H1 (cell line): ENCODE results near the gene TLL1. TPM values are rescaled to one million over a fixed set of nuclear protein-coding genes. Genes with fewer than 3 reads are reported as not detected.

Experiments used
- polyA plus RNA-seq, 7 experiments: library from polyadenylated mRNA; depleted of rRNA in 3 of 7; stranded (reverse) in 5 of 7; unstranded in 2 of 7; fragments of >200 nt in 5 of 7; fragments of 200-250 nt in 2 of 7; gene quantifications; 1 replicate in 5 of 7; 2 replicates in 1 of 7; 4 replicates in 1 of 7; pipeline versions ENCODE4 v1.2.1 to v1.2.3, GENCODE V29; 2011 to 2013; ENCODE audit warnings: missing spikeins in 2 of 7, mixed read lengths in 2 of 7
- total RNA-seq: library from RNA; stranded (reverse); fragmentation: NEBNext Ultra II Directional; extraction: Animal tissue kit (Norgen Biotek cat#: 25700); gene quantifications from 2 replicates; pipeline ENCODE4 v1.2.1, GENCODE V29; 2021
- TF ChIP-seq, protein P1 (sequence below): fragments of 300-600 bp; sonication (generic); IDR thresholded peaks from 2 replicates; pipeline ENCODE4 v1.7.1; 2012; ENCODE audit warnings: low read length, moderate library complexity, mild to moderate bottlenecking, inconsistent platforms; ENCODE audit not compliant: insufficient replicate concordance
- TF ChIP-seq, protein P2 (sequence below): IDR thresholded peaks from 2 replicates; pipeline ENCODE4 v1.6.1; 2012; ENCODE audit warnings: inconsistent platforms

The TLL1 gene
- total and polyA plus RNA-seq, 2 of the 8 experiments (the other 6 are each of a cell fraction or from before 2014, with no cell fraction given) = 0.18 to 1.1 TPM

DNA sequence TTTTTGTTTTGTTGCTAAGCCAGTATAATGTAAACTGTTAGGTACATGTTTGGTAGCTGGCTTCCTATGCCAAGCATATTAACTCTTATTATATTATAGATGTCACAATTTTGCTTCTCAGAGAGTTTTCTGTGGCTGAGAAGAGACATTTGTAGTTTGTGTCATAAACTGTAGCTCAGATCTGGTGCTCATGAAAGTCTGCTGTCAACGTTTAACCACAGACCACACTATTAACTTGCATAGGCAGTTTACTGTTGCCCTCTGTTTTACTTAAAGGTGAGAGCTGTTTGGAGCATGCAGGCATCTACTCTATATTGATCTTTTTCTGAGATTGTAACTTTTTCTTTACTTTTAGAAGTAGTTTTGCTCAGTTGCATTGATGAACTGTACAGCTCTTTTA, 166.8 kb downstream of the TLL1 start (continued):
- TF ChIP-seq, protein P1, sequence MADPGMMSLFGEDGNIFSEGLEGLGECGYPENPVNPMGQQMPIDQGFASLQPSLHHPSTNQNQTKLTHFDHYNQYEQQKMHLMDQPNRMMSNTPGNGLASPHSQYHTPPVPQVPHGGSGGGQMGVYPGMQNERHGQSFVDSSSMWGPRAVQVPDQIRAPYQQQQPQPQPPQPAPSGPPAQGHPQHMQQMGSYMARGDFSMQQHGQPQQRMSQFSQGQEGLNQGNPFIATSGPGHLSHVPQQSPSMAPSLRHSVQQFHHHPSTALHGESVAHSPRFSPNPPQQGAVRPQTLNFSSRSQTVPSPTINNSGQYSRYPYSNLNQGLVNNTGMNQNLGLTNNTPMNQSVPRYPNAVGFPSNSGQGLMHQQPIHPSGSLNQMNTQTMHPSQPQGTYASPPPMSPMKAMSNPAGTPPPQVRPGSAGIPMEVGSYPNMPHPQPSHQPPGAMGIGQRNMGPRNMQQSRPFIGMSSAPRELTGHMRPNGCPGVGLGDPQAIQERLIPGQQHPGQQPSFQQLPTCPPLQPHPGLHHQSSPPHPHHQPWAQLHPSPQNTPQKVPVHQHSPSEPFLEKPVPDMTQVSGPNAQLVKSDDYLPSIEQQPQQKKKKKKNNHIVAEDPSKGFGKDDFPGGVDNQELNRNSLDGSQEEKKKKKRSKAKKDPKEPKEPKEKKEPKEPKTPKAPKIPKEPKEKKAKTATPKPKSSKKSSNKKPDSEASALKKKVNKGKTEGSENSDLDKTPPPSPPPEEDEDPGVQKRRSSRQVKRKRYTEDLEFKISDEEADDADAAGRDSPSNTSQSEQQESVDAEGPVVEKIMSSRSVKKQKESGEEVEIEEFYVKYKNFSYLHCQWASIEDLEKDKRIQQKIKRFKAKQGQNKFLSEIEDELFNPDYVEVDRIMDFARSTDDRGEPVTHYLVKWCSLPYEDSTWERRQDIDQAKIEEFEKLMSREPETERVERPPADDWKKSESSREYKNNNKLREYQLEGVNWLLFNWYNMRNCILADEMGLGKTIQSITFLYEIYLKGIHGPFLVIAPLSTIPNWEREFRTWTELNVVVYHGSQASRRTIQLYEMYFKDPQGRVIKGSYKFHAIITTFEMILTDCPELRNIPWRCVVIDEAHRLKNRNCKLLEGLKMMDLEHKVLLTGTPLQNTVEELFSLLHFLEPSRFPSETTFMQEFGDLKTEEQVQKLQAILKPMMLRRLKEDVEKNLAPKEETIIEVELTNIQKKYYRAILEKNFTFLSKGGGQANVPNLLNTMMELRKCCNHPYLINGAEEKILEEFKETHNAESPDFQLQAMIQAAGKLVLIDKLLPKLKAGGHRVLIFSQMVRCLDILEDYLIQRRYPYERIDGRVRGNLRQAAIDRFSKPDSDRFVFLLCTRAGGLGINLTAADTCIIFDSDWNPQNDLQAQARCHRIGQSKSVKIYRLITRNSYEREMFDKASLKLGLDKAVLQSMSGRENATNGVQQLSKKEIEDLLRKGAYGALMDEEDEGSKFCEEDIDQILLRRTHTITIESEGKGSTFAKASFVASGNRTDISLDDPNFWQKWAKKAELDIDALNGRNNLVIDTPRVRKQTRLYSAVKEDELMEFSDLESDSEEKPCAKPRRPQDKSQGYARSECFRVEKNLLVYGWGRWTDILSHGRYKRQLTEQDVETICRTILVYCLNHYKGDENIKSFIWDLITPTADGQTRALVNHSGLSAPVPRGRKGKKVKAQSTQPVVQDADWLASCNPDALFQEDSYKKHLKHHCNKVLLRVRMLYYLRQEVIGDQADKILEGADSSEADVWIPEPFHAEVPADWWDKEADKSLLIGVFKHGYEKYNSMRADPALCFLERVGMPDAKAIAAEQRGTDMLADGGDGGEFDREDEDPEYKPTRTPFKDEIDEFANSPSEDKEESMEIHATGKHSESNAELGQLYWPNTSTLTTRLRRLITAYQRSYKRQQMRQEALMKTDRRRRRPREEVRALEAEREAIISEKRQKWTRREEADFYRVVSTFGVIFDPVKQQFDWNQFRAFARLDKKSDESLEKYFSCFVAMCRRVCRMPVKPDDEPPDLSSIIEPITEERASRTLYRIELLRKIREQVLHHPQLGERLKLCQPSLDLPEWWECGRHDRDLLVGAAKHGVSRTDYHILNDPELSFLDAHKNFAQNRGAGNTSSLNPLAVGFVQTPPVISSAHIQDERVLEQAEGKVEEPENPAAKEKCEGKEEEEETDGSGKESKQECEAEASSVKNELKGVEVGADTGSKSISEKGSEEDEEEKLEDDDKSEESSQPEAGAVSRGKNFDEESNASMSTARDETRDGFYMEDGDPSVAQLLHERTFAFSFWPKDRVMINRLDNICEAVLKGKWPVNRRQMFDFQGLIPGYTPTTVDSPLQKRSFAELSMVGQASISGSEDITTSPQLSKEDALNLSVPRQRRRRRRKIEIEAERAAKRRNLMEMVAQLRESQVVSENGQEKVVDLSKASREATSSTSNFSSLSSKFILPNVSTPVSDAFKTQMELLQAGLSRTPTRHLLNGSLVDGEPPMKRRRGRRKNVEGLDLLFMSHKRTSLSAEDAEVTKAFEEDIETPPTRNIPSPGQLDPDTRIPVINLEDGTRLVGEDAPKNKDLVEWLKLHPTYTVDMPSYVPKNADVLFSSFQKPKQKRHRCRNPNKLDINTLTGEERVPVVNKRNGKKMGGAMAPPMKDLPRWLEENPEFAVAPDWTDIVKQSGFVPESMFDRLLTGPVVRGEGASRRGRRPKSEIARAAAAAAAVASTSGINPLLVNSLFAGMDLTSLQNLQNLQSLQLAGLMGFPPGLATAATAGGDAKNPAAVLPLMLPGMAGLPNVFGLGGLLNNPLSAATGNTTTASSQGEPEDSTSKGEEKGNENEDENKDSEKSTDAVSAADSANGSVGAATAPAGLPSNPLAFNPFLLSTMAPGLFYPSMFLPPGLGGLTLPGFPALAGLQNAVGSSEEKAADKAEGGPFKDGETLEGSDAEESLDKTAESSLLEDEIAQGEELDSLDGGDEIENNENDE = no peak
- TF ChIP-seq, protein P2, sequence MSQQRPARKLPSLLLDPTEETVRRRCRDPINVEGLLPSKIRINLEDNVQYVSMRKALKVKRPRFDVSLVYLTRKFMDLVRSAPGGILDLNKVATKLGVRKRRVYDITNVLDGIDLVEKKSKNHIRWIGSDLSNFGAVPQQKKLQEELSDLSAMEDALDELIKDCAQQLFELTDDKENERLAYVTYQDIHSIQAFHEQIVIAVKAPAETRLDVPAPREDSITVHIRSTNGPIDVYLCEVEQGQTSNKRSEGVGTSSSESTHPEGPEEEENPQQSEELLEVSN = no peak
